ENCODE data around the gene RAMP3. TPM values are rescaled to one million over a fixed set of nuclear protein-coding genes. Genes with fewer than 3 reads are reported as not detected.

RAMP3 gene
- total RNA-seq, 4 donors from 2014 or later, result 9.6 to 39.3 (median 33.2) TPM

DNA sequence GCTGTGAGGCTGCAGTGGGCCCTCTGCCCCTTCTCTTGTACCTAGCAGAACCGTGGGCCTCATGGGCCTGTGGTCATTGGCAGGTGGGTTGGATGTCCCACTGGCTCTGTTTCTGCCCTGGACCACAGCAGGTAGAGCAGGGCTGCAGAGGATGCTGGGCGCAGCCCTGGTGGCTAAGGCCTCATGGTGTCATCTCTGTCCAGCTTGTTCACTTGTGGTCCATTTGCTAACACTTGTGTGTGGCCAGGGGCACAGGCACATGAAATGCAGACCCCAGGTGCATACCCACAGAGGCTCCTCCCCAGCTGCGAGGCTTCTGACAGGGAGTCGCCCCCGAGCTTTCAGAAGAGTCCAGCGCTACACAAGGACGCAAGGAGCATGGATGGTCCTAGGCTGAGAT lies 23.7 kb upstream of the RAMP3 start:
- no peaks in the 10 kb centered on the region for H3K4me1 ChIP-seq
- no peaks in the 10 kb centered on the region for H3K36me3 ChIP-seq
- no peak for TF ChIP-seq POLR2A (IDR thresholded peaks at IDR 0.05)
- TF ChIP-seq, protein P1, sequence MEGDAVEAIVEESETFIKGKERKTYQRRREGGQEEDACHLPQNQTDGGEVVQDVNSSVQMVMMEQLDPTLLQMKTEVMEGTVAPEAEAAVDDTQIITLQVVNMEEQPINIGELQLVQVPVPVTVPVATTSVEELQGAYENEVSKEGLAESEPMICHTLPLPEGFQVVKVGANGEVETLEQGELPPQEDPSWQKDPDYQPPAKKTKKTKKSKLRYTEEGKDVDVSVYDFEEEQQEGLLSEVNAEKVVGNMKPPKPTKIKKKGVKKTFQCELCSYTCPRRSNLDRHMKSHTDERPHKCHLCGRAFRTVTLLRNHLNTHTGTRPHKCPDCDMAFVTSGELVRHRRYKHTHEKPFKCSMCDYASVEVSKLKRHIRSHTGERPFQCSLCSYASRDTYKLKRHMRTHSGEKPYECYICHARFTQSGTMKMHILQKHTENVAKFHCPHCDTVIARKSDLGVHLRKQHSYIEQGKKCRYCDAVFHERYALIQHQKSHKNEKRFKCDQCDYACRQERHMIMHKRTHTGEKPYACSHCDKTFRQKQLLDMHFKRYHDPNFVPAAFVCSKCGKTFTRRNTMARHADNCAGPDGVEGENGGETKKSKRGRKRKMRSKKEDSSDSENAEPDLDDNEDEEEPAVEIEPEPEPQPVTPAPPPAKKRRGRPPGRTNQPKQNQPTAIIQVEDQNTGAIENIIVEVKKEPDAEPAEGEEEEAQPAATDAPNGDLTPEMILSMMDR (IDR thresholded peaks at IDR 0.05 in 4 of 5, conservative IDR thresholded peaks at IDR 0.05 in 1 of 5), result no peak
- intact Hi-C loops (cut with DNase I; ENCODE audit: low total_unique reads), result no loop called here
- H3K4me3 ChIP-seq, result no peak overlapping the region
- H3K27me3 ChIP-seq, result no peaks in the 10 kb centered on the region
- no peaks in the 10 kb centered on the region for H3K9me3 ChIP-seq
- ATAC-seq (no peak), DNase-seq (no peak)
- in situ Hi-C loops (cut with MboI; ENCODE audit: low sequenced_read_pairs in 4 of 4), result loop anchor here in 3 of 4 donors (10.0 to 25.0 kb wide), 3 partner anchors 209 to 279 kb away; no protein-coding TSS in a partner anchor
- H3K27ac ChIP-seq, result no peak overlapping the region

DNA sequence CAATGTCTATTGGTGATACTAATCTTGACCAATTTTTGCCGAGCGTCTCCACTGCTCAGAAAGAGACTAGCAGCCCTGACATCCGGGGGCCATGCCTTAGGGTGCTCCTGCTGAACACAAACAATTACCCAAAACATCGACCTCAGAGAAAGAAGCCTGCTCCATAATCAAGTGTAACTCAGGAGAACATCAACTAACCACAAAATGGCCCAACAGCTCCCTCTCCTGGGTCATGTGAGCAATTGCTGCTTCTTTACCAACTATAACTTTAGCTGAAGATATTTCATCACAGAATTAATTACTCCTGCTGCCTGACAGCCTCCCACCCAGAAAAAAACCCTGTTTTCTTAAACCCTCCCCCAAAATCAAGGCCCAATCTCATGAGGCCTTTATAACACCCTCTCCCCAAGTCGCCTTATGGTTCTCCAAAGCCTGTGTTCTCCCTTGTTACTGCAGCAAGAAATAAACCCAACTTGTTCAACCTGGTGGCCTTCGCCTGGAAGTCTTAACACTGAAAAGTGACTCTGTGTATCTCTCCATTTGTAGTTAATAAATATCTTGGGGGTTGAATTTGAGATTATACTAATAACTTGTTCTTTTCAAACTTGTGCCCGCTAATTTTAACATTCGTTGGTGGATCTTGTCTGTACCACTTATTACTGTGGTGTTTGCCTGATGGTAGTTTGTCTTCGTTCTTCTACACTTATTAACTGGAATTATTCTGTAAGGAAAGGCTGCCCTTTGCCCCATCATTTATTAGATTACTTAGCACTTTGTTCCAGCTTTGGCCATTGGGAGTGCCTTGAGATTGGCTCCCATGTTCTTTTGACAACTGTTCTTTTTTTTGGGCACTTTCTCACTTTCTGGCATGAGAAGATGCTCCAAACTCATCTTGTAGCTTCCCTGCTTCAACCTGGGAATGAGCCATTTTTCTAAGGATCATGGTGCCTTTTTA lies 21.2 kb upstream of the RAMP3 start:
- in situ Hi-C loops (cut with MboI; ENCODE audit: low sequenced_read_pairs in 4 of 4), result loop anchor here in 3 of 4 donors (10.0 to 25.0 kb wide), 3 partner anchors 212 to 282 kb away; no protein-coding TSS in a partner anchor
- Histone ChIP-seq H3K4me1 (no peaks in the 10 kb centered on the region), H3K27me3 (no peaks in the 10 kb centered on the region), H3K4me3 (no peak overlapping the region), H3K36me3 (no peaks in the 10 kb centered on the region), H3K27ac (no peak overlapping the region), H3K9me3 (no peaks in the 10 kb centered on the region)
- TF ChIP-seq, protein P1 (IDR thresholded peaks at IDR 0.05 in 4 of 5, conservative IDR thresholded peaks at IDR 0.05 in 1 of 5), result peak; percentile 70 to 84 (median 79)
- no peak for TF ChIP-seq POLR2A (IDR thresholded peaks at IDR 0.05)
- intact Hi-C loops (cut with DNase I; ENCODE audit: low total_unique reads), result loop anchor here (1.0 to 2.0 kb wide), 2 partner anchors 164 to 279 kb away; no protein-coding TSS in a partner anchor
- ATAC-seq, result peak; percentile 86 to 96
- peak; percentile 26 to 34 for DNase-seq

DNA sequence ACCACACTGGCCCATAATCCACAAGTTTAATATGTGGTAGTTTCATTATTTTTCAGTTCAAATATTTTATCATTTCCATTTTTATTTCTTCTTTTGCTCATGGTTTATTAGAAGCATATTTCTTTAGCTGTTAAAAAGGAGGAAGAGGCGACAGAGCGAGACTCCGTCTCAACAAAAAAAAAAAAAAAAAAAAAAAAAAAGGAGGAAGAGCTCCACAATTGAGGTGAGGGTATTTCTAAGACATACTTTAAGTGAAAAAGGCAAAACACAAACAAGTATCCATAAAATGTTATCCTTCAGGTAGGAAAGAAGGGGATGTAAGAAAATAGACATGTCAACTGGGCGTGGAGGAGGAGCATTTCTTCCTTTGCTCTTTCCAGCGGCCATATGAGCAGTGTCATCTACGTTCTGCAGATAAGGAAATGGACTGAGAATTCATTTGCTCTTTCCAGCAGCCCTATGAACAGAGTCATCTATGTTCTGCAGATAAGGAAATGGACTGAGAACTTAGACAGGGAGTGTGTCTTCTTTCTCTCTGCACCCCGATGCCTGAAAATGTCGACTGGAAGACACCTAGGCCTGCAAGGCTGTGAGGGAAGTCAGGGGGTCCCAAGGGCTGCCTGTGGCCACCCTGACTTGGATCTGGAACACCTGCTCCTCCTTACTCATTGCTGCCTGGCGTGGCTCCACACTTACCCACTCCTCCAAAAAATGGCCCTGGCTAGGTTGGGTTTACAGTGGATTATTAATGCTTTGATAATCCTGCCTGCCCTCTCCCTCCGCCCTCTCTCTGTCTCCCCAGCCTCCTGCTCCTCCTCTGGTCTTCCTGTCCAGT lies 18.9 kb upstream of the RAMP3 start:
- H3K27ac ChIP-seq, result no peak overlapping the region
- no peaks in the 10 kb centered on the region for H3K27me3 ChIP-seq
- ATAC-seq (no peak), DNase-seq (no peak)
- intact Hi-C loops (cut with DNase I; ENCODE audit: low total_unique reads) (no loop called here), in situ Hi-C loops (cut with MboI; ENCODE audit: low sequenced_read_pairs in 4 of 4) (loop anchor here in 3 of 4 donors (10.0 to 25.0 kb wide), 3 partner anchors 214 to 284 kb away; no protein-coding TSS in a partner anchor)
- no peaks in the 10 kb centered on the region for H3K9me3 ChIP-seq
- H3K36me3 ChIP-seq, result no peaks in the 10 kb centered on the region
- no peaks in the 10 kb centered on the region for H3K4me1 ChIP-seq
- no peak for TF ChIP-seq POLR2A (IDR thresholded peaks at IDR 0.05)
- TF ChIP-seq, protein P1 (IDR thresholded peaks at IDR 0.05 in 4 of 5, conservative IDR thresholded peaks at IDR 0.05 in 1 of 5), result no peak
- H3K4me3 ChIP-seq, result no peak overlapping the region

DNA sequence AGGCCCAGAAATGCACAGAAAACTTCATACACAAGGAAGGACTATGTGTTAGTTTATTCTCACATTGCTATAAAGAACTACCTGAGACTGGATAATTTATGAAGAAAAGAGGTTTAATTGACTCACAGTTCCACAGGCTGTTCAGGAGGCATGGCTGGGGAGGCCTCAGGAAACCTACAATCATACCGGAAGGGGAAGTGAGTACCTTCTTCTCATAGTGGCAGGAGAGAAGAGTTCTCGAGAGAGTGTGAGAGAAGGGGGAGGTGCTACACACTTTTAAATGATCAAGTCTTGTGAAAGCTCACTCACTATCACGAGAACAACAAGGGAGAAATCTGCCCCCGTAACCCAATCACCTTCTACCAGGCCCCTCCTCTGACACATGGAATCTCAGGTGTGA lies 16.8 kb upstream of the RAMP3 start:
- intact Hi-C loops (cut with DNase I; ENCODE audit: low total_unique reads) (no loop called here), in situ Hi-C loops (cut with MboI; ENCODE audit: low sequenced_read_pairs in 4 of 4) (loop anchor here in 1 of 4 donors (25.0 kb wide), 1 partner anchor 279 kb away; no protein-coding TSS in a partner anchor)
- no peak overlapping the region for H3K27ac ChIP-seq
- DNase-seq (no peak), ATAC-seq (no peak)
- no peaks in the 10 kb centered on the region for H3K4me1 ChIP-seq
- H3K27me3 ChIP-seq, result no peaks in the 10 kb centered on the region
- H3K9me3 ChIP-seq, result no peaks in the 10 kb centered on the region
- no peaks in the 10 kb centered on the region for H3K36me3 ChIP-seq
- H3K4me3 ChIP-seq, result no peak overlapping the region
- TF ChIP-seq, protein P1 (IDR thresholded peaks at IDR 0.05 in 4 of 5, conservative IDR thresholded peaks at IDR 0.05 in 1 of 5), result no peak
- TF ChIP-seq POLR2A (IDR thresholded peaks at IDR 0.05), result no peak
